ACC112 (cell line): ENCODE results near the gene HOXA5.

Source experiments
- H2AFZ ChIP-seq: fragments of 200-600 bp; sonication (generic); one replicate; pipeline ENCODE4 v1.6.0; 2017; ENCODE audit warnings: antibody characterized with exemption, low read length; ENCODE audit not compliant: unreplicated experiment
- H3K27ac ChIP-seq: fragments of 200-600 bp; sonication (generic); 2 replicates; pipeline ENCODE4 v1.5.1; 2014; ENCODE audit warnings: low read depth, mild to moderate bottlenecking, antibody characterized with exemption, low read length, moderate library complexity
- H3K27me3 ChIP-seq: fragments of 200-600 bp; sonication (generic); 2 replicates; pipeline ENCODE4 v1.6.1; 2014; ENCODE audit warnings: mild to moderate bottlenecking, antibody characterized with exemption, low read length, moderate library complexity, mixed read lengths; ENCODE audit not compliant: insufficient read depth
- H3K36me3 ChIP-seq: fragments of 200-600 bp; sonication (generic); 2 replicates; pipeline ENCODE4 v1.6.1; 2016; ENCODE audit warnings: mild to moderate bottlenecking, antibody characterized with exemption, low read length, moderate library complexity, mixed read lengths; ENCODE audit not compliant: insufficient read depth
- H3K4me1 ChIP-seq: fragments of 200-600 bp; sonication (generic); one replicate; pipeline ENCODE4 v1.6.1; 2016; ENCODE audit warnings: low read length, mixed read lengths; ENCODE audit not compliant: insufficient read depth, unreplicated experiment, control insufficient read depth
- H3K4me3 ChIP-seq: fragments of 200-600 bp; sonication (generic); 2 replicates; pipeline ENCODE4 v1.5.1; 2014; ENCODE audit warnings: mild to moderate bottlenecking, low read depth, low read length
- H3K79me2 ChIP-seq: fragments of 200-600 bp; sonication (generic); one replicate; pipeline ENCODE4 v1.6.0; 2016; ENCODE audit warnings: low read length; ENCODE audit not compliant: control insufficient read depth, unreplicated experiment, insufficient read depth

Gene HOXA5

GRCh38 chr7:27132978-27133377, 10.5 kb downstream of the HOXA5 start:
- H3K79me2 ChIP-seq: no peaks in the 10 kb centered on the region
- H3K27me3 ChIP-seq: peaks cover 98% of the 10 kb centered on the region
- no peak overlapping the region for H2AFZ ChIP-seq
- peaks cover 8% of the 10 kb centered on the region for H3K4me1 ChIP-seq
- H3K27ac ChIP-seq: no peak overlapping the region
- no peak overlapping the region for H3K4me3 ChIP-seq
- H3K36me3 ChIP-seq: no peaks in the 10 kb centered on the region

- H3K36me3 ChIP-seq: no peaks in the 10 kb centered on the region
- no peak overlapping the region for H3K27ac ChIP-seq
- no peaks in the 10 kb centered on the region for H3K79me2 ChIP-seq
- peaks cover 98% of the 10 kb centered on the region for H3K27me3 ChIP-seq
- H2AFZ ChIP-seq: no peak overlapping the region
- peaks cover 8% of the 10 kb centered on the region for H3K4me1 ChIP-seq
- H3K4me3 ChIP-seq: no peak overlapping the region
Observed at GRCh38 chr7:27132214-27132613, 11.3 kb downstream of the HOXA5 start.

DNA sequence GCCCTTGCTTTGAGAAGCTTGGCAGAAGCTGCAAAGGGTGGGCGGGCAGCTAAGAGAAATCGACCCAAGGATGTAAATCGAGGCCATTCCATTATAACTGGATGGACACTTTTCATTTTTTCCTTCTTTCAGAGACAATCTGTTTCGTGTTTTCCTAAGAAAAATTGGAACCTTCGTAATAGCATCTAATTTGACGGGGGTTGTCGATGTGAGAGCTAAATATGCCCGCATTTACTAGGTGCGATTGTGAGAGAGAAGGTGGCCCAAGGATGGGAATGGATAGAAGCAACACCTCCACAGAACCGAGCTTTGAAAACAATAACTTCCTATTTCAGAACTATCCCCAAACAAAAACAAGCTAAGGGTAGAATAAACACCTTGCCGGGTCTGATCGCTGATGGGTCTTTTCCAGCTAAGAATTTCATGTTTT, 12.1 kb downstream of the HOXA5 start:
- Histone ChIP-seq H2AFZ (no peak overlapping the region), H3K27ac (no peak overlapping the region), H3K36me3 (no peaks in the 10 kb centered on the region), H3K79me2 (no peaks in the 10 kb centered on the region), H3K4me1 (peaks cover 8% of the 10 kb centered on the region), H3K27me3 (peaks cover 98% of the 10 kb centered on the region), H3K4me3 (peak overlapping the region; percentile 68)

- peak within 1 kb of the TSS; percentile 68 for H3K4me3 ChIP-seq
- H3K27ac ChIP-seq: no peak within 1 kb of the TSS
- no peaks in the 10 kb centered on the region for H3K36me3 ChIP-seq
- H3K79me2 ChIP-seq: no peaks in the 10 kb centered on the region
- peaks cover 98% of the 10 kb centered on the region for H3K27me3 ChIP-seq
- no peak within 1 kb of the TSS for H2AFZ ChIP-seq
- H3K4me1 ChIP-seq: peaks cover 2% of the 10 kb centered on the region
Observed at GRCh38 chr7:27130540-27131389, 12.7 kb downstream of the HOXA5 start, which contains the start of gene HOXA4. Gene HOXA4, minus strand, starts transcription at chr7:27130757. Its CDS starts 24 bp downstream, at chr7:27130733.

- no peaks in the 10 kb centered on the region for H3K4me1 ChIP-seq
- peaks cover 98% of the 10 kb centered on the region for H3K27me3 ChIP-seq
- no peak overlapping the region for H3K27ac ChIP-seq
- no peaks in the 10 kb centered on the region for H3K36me3 ChIP-seq
- no peaks in the 10 kb centered on the region for H3K79me2 ChIP-seq
- no peak overlapping the region for H2AFZ ChIP-seq
- H3K4me3 ChIP-seq: peak overlapping the region; percentile 68; the same call in 1 of the 2 replicates
Observed at GRCh38 chr7:27129729-27130539, 13.5 kb downstream of the HOXA5 start.

- Histone ChIP-seq H2AFZ (no peak overlapping the region), H3K36me3 (no peaks in the 10 kb centered on the region), H3K4me3 (no peak overlapping the region), H3K79me2 (no peaks in the 10 kb centered on the region), H3K27me3 (peaks cover 98% of the 10 kb centered on the region), H3K4me1 (no peaks in the 10 kb centered on the region), H3K27ac (no peak overlapping the region)
Observed at GRCh38 chr7:27128776-27129728, 14.4 kb downstream of the HOXA5 start.

DNA sequence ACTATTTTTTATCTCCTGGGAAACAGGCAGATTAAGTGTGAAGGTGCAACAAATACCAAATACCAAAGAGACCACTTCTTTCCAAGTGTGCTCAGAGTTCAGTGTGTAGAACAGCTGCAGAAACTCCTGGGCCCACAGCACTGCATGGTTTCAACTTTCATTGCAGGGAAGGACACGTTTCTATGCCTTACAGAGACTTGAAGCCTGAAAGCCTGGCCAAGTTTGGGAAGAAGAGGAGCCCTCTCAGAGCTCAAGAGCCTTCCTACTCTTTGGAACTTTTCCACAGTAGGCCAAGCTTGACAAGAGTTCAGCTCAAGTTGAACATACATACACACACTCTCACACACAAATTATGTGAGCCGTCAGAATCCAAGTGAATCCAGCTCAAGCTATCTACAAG, 15.4 kb downstream of the HOXA5 start:
- peaks cover 98% of the 10 kb centered on the region for H3K27me3 ChIP-seq
- no peaks in the 10 kb centered on the region for H3K36me3 ChIP-seq
- H3K79me2 ChIP-seq: no peaks in the 10 kb centered on the region
- H3K27ac ChIP-seq: no peak overlapping the region
- H3K4me1 ChIP-seq: peaks cover 4% of the 10 kb centered on the region
- no peak overlapping the region for H2AFZ ChIP-seq
- no peak overlapping the region for H3K4me3 ChIP-seq

- no peaks in the 10 kb centered on the region for H3K36me3 ChIP-seq
- no peak overlapping the region for H3K27ac ChIP-seq
- H3K4me1 ChIP-seq: peaks cover 4% of the 10 kb centered on the region
- peaks cover 98% of the 10 kb centered on the region for H3K27me3 ChIP-seq
- no peak overlapping the region for H2AFZ ChIP-seq
- H3K4me3 ChIP-seq: no peak overlapping the region
- H3K79me2 ChIP-seq: no peaks in the 10 kb centered on the region
Observed at GRCh38 chr7:27126596-27127327, 16.7 kb downstream of the HOXA5 start.

GRCh38 chr7:27125986-27126394, 17.5 kb downstream of the HOXA5 start:
- Histone ChIP-seq H3K27me3 (peaks cover 98% of the 10 kb centered on the region), H3K4me1 (peaks cover 4% of the 10 kb centered on the region), H3K4me3 (no peak overlapping the region)

More at GRCh38 chr7:27125986-27126394, 17.5 kb downstream of the HOXA5 start:
- Histone ChIP-seq H3K79me2 (no peaks in the 10 kb centered on the region), H2AFZ (no peak overlapping the region), H3K27ac (no peak overlapping the region), H3K36me3 (no peaks in the 10 kb centered on the region)
